ENCODE results near the gene TENT5C. TPM values are rescaled to one million over a fixed set of nuclear protein-coding genes. Genes with fewer than 3 reads are reported as not detected.

Gene TENT5C
- total RNA-seq, 2 donors from 2014 or later: 5.4 to 6.9 TPM

DNA sequence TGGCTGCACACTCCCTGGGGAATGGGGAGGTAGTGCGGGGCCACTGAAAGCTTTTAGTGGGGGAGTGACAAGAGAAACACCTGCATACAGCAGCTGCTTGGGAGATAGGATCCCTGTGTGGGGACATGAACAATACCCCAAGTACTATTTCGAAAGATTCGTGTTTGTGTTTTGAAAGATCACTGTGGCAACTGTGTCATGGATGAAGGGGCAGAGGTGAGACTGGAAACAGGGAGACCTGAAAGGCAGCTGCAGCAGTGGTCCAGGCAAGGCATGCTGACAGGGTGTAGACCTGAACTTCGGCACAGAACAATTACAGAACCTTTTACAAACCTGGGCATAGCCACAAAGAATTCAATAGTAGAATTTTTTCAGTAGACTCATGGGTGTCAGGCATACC is 32.9 kb downstream of the TENT5C start:
- no peak for TF ChIP-seq CTCF (IDR thresholded peaks at IDR 0.05)
- no peaks in the 10 kb centered on the region for H3K36me3 ChIP-seq
- peaks cover 0 to 3% of the 10 kb centered on the region in 2 donors for H3K4me1 ChIP-seq (ENCODE audit: control insufficient read depth in 1 of 2, low read depth in 2 of 2)
- ATAC-seq (ENCODE audit: insufficient number of reproducible peaks, low FRiP score, low read depth) (no peak), DNase-seq (ENCODE audit: low spot score) (no peak)
- H3K27me3 ChIP-seq (replicated peaks; ENCODE audit: insufficient read depth): no peaks in the 10 kb centered on the region
- no peaks in the 10 kb centered on the region for H3K9me3 ChIP-seq
- H3K4me3 ChIP-seq: no peak overlapping the region
- H3K27ac ChIP-seq: no peak overlapping the region

- no peak for DNase-seq (ENCODE audit: low spot score)
- no peaks in the 10 kb centered on the region for H3K4me1 ChIP-seq (ENCODE audit: control insufficient read depth in 1 of 2, low read depth in 2 of 2)
- H3K27me3 ChIP-seq (replicated peaks; ENCODE audit: insufficient read depth): no peaks in the 10 kb centered on the region
- H3K27ac ChIP-seq: no peak overlapping the region
- no peaks in the 10 kb centered on the region for H3K36me3 ChIP-seq
- H3K4me3 ChIP-seq: no peak overlapping the region
- ATAC-seq (ENCODE audit: insufficient number of reproducible peaks, low FRiP score, low read depth): no peak
- H3K9me3 ChIP-seq: no peaks in the 10 kb centered on the region
- no peak for TF ChIP-seq CTCF (IDR thresholded peaks at IDR 0.05)
These were observed 33.9 kb downstream of the TENT5C start for GRCh38 chr1:117639741-117640140.

DNA sequence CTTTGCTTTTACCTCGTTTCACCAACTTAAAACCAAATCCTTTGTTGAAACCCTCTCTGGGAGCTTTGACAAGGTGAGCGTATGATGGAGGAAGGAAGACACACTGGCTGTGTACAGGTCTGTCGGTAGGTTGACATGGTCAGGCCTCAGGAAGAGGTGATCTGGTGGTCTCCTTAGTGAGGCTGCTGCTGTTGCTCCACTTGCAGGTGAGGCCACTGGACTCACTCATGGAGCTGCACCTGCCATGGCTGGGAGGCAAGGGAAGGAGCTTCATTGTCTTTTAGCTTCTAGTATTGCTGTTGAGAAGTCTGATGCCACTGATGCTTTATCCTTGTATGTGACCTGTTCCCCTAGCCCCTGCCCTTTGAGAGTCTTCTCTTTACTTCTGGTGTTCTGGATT is 35.7 kb downstream of the TENT5C start:
- no peak overlapping the region for H3K4me3 ChIP-seq
- peaks cover 0 to 9% of the 10 kb centered on the region in 2 donors for H3K4me1 ChIP-seq (ENCODE audit: control insufficient read depth in 1 of 2, low read depth in 2 of 2)
- H3K9me3 ChIP-seq: no peaks in the 10 kb centered on the region
- H3K36me3 ChIP-seq: no peaks in the 10 kb centered on the region
- H3K27me3 ChIP-seq (replicated peaks; ENCODE audit: insufficient read depth): no peaks in the 10 kb centered on the region
- H3K27ac ChIP-seq: no peak overlapping the region
- ATAC-seq (ENCODE audit: insufficient number of reproducible peaks, low FRiP score, low read depth) (no peak), DNase-seq (ENCODE audit: low spot score) (no peak)
- TF ChIP-seq CTCF (IDR thresholded peaks at IDR 0.05): no peak

DNA sequence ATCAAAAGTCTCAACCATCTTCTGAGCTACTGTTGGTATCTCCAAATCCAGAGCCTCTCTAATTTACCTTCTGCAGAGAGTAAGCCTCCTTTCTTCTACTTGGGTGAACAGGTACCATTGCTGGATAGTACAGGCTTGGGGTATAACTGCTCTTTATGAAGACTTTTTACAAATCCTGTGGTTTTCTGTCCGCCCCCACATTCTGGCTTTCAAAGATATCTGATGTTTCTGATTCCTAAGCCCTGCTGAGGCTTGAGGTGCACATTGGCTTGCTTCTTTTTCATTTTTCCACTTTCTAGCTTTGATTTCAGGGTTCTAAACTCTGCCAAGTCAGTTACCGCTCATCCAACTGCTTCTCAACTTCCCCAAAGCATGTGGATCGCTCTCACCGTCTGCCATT is 37.1 kb downstream of the TENT5C start:
- DNase-seq (ENCODE audit: low spot score): no peak

GRCh38 chr1:117643601-117644000 is 37.8 kb downstream of the TENT5C start:
- H3K9me3 ChIP-seq: no peaks in the 10 kb centered on the region
- H3K36me3 ChIP-seq: no peaks in the 10 kb centered on the region
- H3K27me3 ChIP-seq (replicated peaks; ENCODE audit: insufficient read depth): no peaks in the 10 kb centered on the region
- no peak overlapping the region for H3K27ac ChIP-seq
- ATAC-seq (ENCODE audit: insufficient number of reproducible peaks, low FRiP score, low read depth) (no peak), DNase-seq (ENCODE audit: low spot score) (no peak)
- H3K4me1 ChIP-seq (ENCODE audit: control insufficient read depth in 1 of 2, low read depth in 2 of 2): peaks cover 0 to 12% of the 10 kb centered on the region in 2 donors
- no peak for TF ChIP-seq CTCF (IDR thresholded peaks at IDR 0.05)
- H3K4me3 ChIP-seq: no peak overlapping the region

More for the DNA sequence above, 37.1 kb downstream of the TENT5C start:
- ATAC-seq (ENCODE audit: insufficient number of reproducible peaks, low FRiP score, low read depth): no peak
- no peaks in the 10 kb centered on the region for H3K36me3 ChIP-seq
- H3K4me1 ChIP-seq (ENCODE audit: control insufficient read depth in 1 of 2, low read depth in 2 of 2): peaks cover 0 to 12% of the 10 kb centered on the region in 2 donors
- H3K27ac ChIP-seq: no peak overlapping the region
- no peaks in the 10 kb centered on the region for H3K9me3 ChIP-seq
- H3K27me3 ChIP-seq (replicated peaks; ENCODE audit: insufficient read depth): no peaks in the 10 kb centered on the region
- H3K4me3 ChIP-seq: no peak overlapping the region
- no peak for TF ChIP-seq CTCF (IDR thresholded peaks at IDR 0.05)

Measured in thoracic aorta (tissue), 2 donors.